ENCODE data around the gene WDR38. TPM values are rescaled to one million over a fixed set of nuclear protein-coding genes. Genes with fewer than 3 reads are reported as not detected.
A peak's percentile ranks its signal among the peaks of the same experiment; 100 is the strongest.
"Not testable (repeated sequence)": the region's sequence is repeated elsewhere in the genome, so short reads cannot be mapped to it uniquely, and the experiment has no call there.

Gene WDR38
- total RNA-seq, 1 donor from 2014 or later = not detected

DNA sequence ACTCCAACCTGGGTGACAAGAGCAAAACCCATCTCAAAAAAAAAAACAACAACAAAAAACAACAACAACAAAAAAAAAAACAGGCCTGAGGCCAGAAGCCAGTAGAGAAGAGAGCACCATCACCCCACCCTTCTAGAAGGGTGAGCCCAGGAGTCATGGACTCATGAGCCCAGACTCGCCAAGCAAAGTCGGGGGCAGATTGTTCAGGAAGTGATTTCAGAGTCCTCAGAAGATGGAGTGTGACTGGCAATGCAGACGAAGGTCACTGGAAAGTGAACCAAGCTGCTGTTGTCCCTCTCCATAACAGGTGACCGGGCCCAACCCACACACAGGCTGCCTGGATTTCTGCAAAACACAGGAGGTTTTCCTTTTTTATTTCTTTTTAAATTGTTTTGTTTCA is 9.0 kb upstream of the WDR38 start:
- H3K4me1 Mint-ChIP-seq (ENCODE audit: unreplicated experiment) = no peaks in the 10 kb centered on the region
- H3K9me3 Mint-ChIP-seq (ENCODE audit: unreplicated experiment) = no peaks in the 10 kb centered on the region
- H3K27me3 Mint-ChIP-seq (ENCODE audit: unreplicated experiment) = peaks cover 6% of the 10 kb centered on the region
- H3K4me3 Mint-ChIP-seq (ENCODE audit: unreplicated experiment) = no peak overlapping the region
- no peak overlapping the region for H3K27ac Mint-ChIP-seq (ENCODE audit: unreplicated experiment)
- no peak for DNase-seq (ENCODE audit: low spot score)
- H3K36me3 Mint-ChIP-seq (ENCODE audit: low read depth, unreplicated experiment) = no peaks in the 10 kb centered on the region
- TF ChIP-seq CTCF (IDR thresholded peaks at IDR 0.05; ENCODE audit: unreplicated experiment) = no peak

GRCh38 chr9:124846467-124846866 is 6.8 kb upstream of the WDR38 start:
- H3K4me3 Mint-ChIP-seq (ENCODE audit: unreplicated experiment); H3K9me3 Mint-ChIP-seq (ENCODE audit: unreplicated experiment); H3K27ac Mint-ChIP-seq (ENCODE audit: unreplicated experiment); H3K27me3 Mint-ChIP-seq (ENCODE audit: unreplicated experiment); H3K36me3 Mint-ChIP-seq (ENCODE audit: low read depth, unreplicated experiment); DNase-seq (ENCODE audit: low spot score); H3K4me1 Mint-ChIP-seq (ENCODE audit: unreplicated experiment): not testable (repeated sequence)

- TF ChIP-seq CTCF (IDR thresholded peaks at IDR 0.05; ENCODE audit: unreplicated experiment) = no peak
- peaks cover 5% of the 10 kb centered on the region for H3K27me3 Mint-ChIP-seq (ENCODE audit: unreplicated experiment)
- DNase-seq (ENCODE audit: low spot score) = no peak
- H3K9me3 Mint-ChIP-seq (ENCODE audit: unreplicated experiment) = no peaks in the 10 kb centered on the region
- no peaks in the 10 kb centered on the region for H3K4me1 Mint-ChIP-seq (ENCODE audit: unreplicated experiment)
- H3K4me3 Mint-ChIP-seq (ENCODE audit: unreplicated experiment) = no peak overlapping the region
- H3K27ac Mint-ChIP-seq (ENCODE audit: unreplicated experiment) = no peak overlapping the region
- H3K36me3 Mint-ChIP-seq (ENCODE audit: low read depth, unreplicated experiment) = no peaks in the 10 kb centered on the region
Observed at GRCh38 chr9:124846969-124847368, 6.3 kb upstream of the WDR38 start.

GRCh38 chr9:124849801-124850200 is 3.5 kb upstream of the WDR38 start:
- Mint-ChIP-seq H3K27me3 (ENCODE audit: unreplicated experiment) (peaks cover 2% of the 10 kb centered on the region), H3K36me3 (ENCODE audit: low read depth, unreplicated experiment) (no peaks in the 10 kb centered on the region), H3K27ac (ENCODE audit: unreplicated experiment) (no peak overlapping the region), H3K4me3 (ENCODE audit: unreplicated experiment) (no peak overlapping the region), H3K9me3 (ENCODE audit: unreplicated experiment) (no peaks in the 10 kb centered on the region), H3K4me1 (ENCODE audit: unreplicated experiment) (no peaks in the 10 kb centered on the region)
- TF ChIP-seq CTCF (IDR thresholded peaks at IDR 0.05; ENCODE audit: unreplicated experiment) = no peak
- DNase-seq (ENCODE audit: low spot score) = no peak

DNA sequence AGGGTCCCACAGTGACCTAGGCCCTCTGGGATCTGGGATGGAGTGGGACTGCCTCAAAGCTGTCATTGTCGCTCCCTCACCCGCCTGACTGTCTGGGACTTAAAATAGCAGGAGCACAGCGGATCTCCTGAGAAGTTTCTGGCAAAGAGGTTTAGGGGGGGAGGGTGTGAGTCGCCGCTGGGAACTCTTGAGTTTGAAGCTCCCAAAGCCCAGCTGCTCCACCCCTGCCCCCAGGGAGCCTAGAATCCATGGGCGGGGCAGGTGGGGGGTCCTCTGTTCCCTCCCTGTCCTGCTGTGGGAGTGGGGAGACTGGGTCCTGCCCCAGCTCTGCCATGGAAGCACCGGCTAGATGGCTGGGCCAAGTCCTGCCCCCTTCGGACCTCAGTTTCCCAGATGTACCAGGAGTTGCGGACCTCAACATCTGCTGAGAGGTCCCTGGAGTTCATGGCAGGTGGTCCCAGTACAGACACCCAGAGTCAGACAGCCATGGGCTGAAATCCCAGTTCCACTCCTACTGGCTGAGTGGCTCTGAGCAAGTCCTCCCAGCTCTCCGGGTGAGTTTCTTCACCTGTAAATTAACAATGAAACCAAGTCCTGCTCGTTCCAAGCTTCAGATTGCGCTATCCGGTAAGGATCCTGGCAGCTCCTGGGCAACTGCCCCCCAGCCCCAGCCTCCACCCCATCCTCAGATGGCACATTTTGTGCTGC is 985 bp upstream of the WDR38 start:
- no peak for DNase-seq (ENCODE audit: low spot score)
- H3K4me3 Mint-ChIP-seq (ENCODE audit: unreplicated experiment) = peak overlapping the region; percentile 54
- H3K27me3 Mint-ChIP-seq (ENCODE audit: unreplicated experiment) = peaks cover 2% of the 10 kb centered on the region
- no peak overlapping the region for H3K27ac Mint-ChIP-seq (ENCODE audit: unreplicated experiment)
- no peaks in the 10 kb centered on the region for H3K4me1 Mint-ChIP-seq (ENCODE audit: unreplicated experiment)
- H3K36me3 Mint-ChIP-seq (ENCODE audit: low read depth, unreplicated experiment) = no peaks in the 10 kb centered on the region
- no peak for TF ChIP-seq CTCF (IDR thresholded peaks at IDR 0.05; ENCODE audit: unreplicated experiment)
- no peaks in the 10 kb centered on the region for H3K9me3 Mint-ChIP-seq (ENCODE audit: unreplicated experiment)
